ENCODE measurements around the gene BCKDHB.

DNA sequence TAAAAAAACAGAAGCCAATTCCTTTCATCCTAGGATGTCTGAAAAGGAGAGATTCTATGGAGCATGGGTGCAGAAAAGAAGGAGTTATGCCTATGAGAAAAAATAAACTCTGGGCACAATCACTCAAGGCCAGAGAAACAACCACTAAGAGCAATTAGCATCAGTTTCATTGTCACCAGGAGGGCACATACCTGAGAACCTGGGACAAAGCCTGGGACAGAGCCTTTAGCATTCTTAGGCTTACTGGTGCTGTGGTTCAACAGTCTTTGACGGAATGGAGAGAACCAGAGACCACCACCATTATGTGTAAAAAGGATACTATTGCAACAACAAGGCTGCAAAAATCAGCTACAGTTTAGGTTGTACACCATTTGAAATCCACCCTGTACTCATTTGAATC lies 29.4 kb upstream of the BCKDHB start:
- TF ChIP-seq, protein P1, sequence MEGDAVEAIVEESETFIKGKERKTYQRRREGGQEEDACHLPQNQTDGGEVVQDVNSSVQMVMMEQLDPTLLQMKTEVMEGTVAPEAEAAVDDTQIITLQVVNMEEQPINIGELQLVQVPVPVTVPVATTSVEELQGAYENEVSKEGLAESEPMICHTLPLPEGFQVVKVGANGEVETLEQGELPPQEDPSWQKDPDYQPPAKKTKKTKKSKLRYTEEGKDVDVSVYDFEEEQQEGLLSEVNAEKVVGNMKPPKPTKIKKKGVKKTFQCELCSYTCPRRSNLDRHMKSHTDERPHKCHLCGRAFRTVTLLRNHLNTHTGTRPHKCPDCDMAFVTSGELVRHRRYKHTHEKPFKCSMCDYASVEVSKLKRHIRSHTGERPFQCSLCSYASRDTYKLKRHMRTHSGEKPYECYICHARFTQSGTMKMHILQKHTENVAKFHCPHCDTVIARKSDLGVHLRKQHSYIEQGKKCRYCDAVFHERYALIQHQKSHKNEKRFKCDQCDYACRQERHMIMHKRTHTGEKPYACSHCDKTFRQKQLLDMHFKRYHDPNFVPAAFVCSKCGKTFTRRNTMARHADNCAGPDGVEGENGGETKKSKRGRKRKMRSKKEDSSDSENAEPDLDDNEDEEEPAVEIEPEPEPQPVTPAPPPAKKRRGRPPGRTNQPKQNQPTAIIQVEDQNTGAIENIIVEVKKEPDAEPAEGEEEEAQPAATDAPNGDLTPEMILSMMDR (IDR thresholded peaks at IDR 0.05; ENCODE audit: extremely low read depth in 1 of 2, insufficient read depth in 1 of 2, low read depth in 1 of 2, low read length in 2 of 2) = no peak
- TF ChIP-seq EZH2 (IDR thresholded peaks at IDR 0.05; ENCODE audit: borderline replicate concordance, low read depth, low read length, severe bottlenecking) (no peak), POLR2AphosphoS5 (IDR thresholded peaks at IDR 0.05; ENCODE audit: insufficient read depth, low read depth, low read length) (no peak), POLR2A (IDR thresholded peaks at IDR 0.05; ENCODE audit: low read depth, low read length) (no peak), JUN (IDR thresholded peaks at IDR 0.05; ENCODE audit: borderline replicate concordance, insufficient read depth, insufficient read length, low read depth) (no peak), MYC (IDR thresholded peaks at IDR 0.05; ENCODE audit: low read depth, low read length) (no peak), FOS (IDR thresholded peaks at IDR 0.05; ENCODE audit: borderline replicate concordance, insufficient read depth, low read length) (no peak), MAX (IDR thresholded peaks at IDR 0.05; ENCODE audit: insufficient read depth, insufficient read length) (no peak)

All from endothelial cell of umbilical vein (primary cell).